IPS DF 6.9 (cell line): ENCODE measurements around the gene CMTM1.

Experiments used
- DNase-seq: peaks from one replicate; pipeline ENCODE4 v3.0.0-alpha.2; 2013; ENCODE audit warnings: low read depth, low spot score
- H3K27ac ChIP-seq: one replicate; pipeline ENCODE4 v1.5.1; 2013; ENCODE audit warnings: low read length, control low read depth
- H3K27me3 ChIP-seq: 2 replicates; pipeline ENCODE4 v1.6.1; 2013; ENCODE audit warnings: mild to moderate bottlenecking, low read length; ENCODE audit not compliant: control insufficient read depth, insufficient read depth
- H3K36me3 ChIP-seq: 2 replicates; pipeline ENCODE4 v1.6.1; 2013; ENCODE audit warnings: low read length; ENCODE audit not compliant: control insufficient read depth, insufficient read depth
- H3K4me1 ChIP-seq: 2 replicates; pipeline ENCODE4 v1.6.1; 2013; ENCODE audit warnings: low read length; ENCODE audit not compliant: control insufficient read depth, insufficient read depth
- H3K4me3 ChIP-seq: 2 replicates; pipeline ENCODE4 v1.5.1; 2013; ENCODE audit warnings: mild to moderate bottlenecking, low read length
- H3K9me3 ChIP-seq: 2 replicates; pipeline ENCODE4 v1.6.1; 2013; ENCODE audit warnings: low read length, inconsistent platforms; ENCODE audit not compliant: control insufficient read depth, insufficient read depth
- WGBS: extraction: QIAGEN DNeasy Blood & Tissue Kit; methylation state at CpG from one replicate; pipeline ENCODE4 v1.1.7; 2013; ENCODE audit warnings: mixed read lengths, missing lambda C conversion rate; ENCODE audit not compliant: insufficient read length, insufficient coverage; 5-methylcytosine and 5-hydroxymethylcytosine counted together

CMTM1 gene

GRCh38 chr16:66539623-66540469 lies 26.4 kb upstream of the CMTM1 start:
- Histone ChIP-seq H3K4me3 (no peak overlapping the region), H3K9me3 (no peaks in the 10 kb centered on the region), H3K27ac (no peak overlapping the region), H3K27me3 (no peaks in the 10 kb centered on the region), H3K4me1 (peaks cover 4% of the 10 kb centered on the region; the same call in 1 of the 2 replicates), H3K36me3 (no peaks in the 10 kb centered on the region)
- no peak for DNase-seq
- no CpG with 5 or more reads among the region's 3 CpGs for WGBS

DNA sequence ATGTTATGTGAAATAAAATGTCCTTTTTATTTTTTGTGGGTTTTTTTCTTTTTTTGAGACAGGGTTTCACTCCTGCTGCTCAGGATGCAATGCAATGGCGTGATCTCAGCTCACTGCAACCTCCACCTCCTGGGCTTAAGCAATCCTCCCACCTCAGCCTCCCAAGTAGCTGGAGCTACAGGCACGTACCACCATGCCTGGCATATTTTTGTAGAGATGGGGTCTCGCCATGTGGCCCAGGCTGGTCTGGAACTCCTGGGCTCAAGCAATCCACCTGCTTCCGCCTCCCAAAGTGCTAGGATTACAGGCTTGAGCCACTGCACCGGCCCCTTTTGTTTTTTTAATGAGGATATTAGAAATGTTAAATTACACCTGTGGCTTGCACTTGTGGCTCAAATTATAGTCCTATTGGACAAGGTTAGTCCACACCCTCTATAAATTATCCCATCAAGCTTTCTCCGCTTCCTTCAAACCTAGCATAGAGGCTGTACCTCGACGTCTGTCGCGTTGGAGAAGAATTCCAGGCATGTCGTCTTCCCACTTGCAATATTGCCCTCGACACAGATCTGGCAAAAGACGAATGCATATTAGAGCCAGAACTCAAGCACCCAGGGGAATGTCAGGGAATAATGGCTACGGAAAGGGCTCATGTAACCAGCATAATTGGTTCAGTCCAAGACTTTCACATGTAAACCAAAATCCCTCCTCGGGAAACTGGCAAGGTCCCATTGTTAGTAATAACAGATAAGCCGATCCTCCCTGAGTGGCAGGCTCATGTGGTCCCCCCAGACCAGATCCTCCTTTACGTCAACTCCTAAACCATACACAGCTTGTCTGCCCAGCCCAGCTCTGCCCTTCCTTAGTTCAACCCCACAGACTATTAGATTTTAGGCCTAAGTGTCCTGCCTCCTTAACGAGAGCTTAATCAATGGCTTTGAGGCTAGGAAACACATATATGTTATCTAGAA lies 24.6 kb upstream of the CMTM1 start:
- whole genome bisulfite sequencing, result no CpG with 5 or more reads among the region's 18 CpGs
- H3K36me3 ChIP-seq, result no peaks in the 10 kb centered on the region
- peaks cover 4% of the 10 kb centered on the region; the same call in 1 of the 2 replicates for H3K4me1 ChIP-seq
- H3K27me3 ChIP-seq, result no peaks in the 10 kb centered on the region
- H3K9me3 ChIP-seq, result no peaks in the 10 kb centered on the region
- H3K4me3 ChIP-seq, result no peak overlapping the region
- H3K27ac ChIP-seq, result no peak overlapping the region
- no peak for DNase-seq

DNA sequence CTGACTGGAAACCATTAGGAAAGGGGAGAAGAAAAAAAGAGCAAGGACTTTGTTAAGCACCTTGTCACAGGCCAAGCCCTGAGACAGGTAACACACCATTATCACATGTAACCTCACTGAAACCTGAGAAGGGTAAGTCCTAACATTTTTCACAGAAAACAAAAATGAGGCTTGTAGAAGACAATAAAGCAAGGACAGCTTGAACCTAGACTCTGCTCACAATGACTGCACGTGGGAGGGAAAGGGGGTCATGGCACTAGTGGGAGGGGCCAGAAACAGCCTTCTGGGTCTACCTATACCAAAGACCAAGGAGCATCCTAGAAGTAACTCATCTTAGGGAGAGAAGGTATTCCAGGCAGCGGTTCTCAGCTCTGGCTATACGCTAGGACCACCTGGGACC lies 23.8 kb upstream of the CMTM1 start:
- WGBS, result no CpG with 5 or more reads among the region's 3 CpGs

DNA sequence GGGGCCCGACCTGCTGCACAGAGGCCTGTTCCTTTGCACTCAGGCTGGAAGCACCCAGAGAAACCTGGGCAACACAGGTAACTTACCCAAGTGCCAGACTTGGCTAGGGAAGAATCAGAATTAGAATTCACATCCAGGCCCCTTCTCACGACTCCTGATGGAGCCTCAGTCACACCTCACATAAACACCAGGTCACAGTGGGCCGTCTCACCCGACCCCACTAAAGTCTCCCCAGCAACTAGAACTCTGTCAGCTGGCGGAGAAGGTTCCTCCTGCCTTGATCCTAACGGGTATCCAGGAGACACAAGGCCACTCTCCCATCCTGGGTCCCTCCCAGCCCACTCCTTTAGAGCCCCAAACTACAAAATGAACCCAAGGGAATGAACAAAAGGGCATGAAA lies 22.7 kb upstream of the CMTM1 start:
- Histone ChIP-seq H3K27me3 (no peaks in the 10 kb centered on the region), H3K27ac (no peak overlapping the region), H3K9me3 (no peaks in the 10 kb centered on the region), H3K36me3 (no peaks in the 10 kb centered on the region), H3K4me3 (no peak overlapping the region), H3K4me1 (peaks cover 4% of the 10 kb centered on the region; the same call in 1 of the 2 replicates)
- DNase-seq, result no peak
- WGBS, result no CpG with 5 or more reads among the region's 6 CpGs

More for the DNA sequence above, 23.8 kb upstream of the CMTM1 start:
- Histone ChIP-seq H3K27ac (no peak overlapping the region), H3K27me3 (no peaks in the 10 kb centered on the region), H3K36me3 (no peaks in the 10 kb centered on the region), H3K9me3 (no peaks in the 10 kb centered on the region), H3K4me1 (peaks cover 4% of the 10 kb centered on the region; the same call in 1 of the 2 replicates), H3K4me3 (no peak overlapping the region)
- no peak for DNase-seq

GRCh38 chr16:66544016-66544757 lies 22.1 kb upstream of the CMTM1 start:
- Histone ChIP-seq H3K9me3 (no peaks in the 10 kb centered on the region), H3K27me3 (no peaks in the 10 kb centered on the region), H3K4me3 (no peak overlapping the region), H3K4me1 (peaks cover 4% of the 10 kb centered on the region; the same call in 1 of the 2 replicates), H3K27ac (no peak overlapping the region), H3K36me3 (no peaks in the 10 kb centered on the region)
- no peak for DNase-seq
- WGBS, result no CpG with 5 or more reads among the region's 7 CpGs

- Histone ChIP-seq H3K27me3 (no peaks in the 10 kb centered on the region), H3K36me3 (no peaks in the 10 kb centered on the region), H3K4me1 (peaks cover 1% of the 10 kb centered on the region; the same call in 1 of the 2 replicates), H3K4me3 (no peak overlapping the region), H3K9me3 (no peaks in the 10 kb centered on the region), H3K27ac (no peak overlapping the region)
- WGBS, result no CpG with 5 or more reads among the region's 5 CpGs
- no peak for DNase-seq
These were observed 18.9 kb upstream of the CMTM1 start for GRCh38 chr16:66547101-66547989.

DNA sequence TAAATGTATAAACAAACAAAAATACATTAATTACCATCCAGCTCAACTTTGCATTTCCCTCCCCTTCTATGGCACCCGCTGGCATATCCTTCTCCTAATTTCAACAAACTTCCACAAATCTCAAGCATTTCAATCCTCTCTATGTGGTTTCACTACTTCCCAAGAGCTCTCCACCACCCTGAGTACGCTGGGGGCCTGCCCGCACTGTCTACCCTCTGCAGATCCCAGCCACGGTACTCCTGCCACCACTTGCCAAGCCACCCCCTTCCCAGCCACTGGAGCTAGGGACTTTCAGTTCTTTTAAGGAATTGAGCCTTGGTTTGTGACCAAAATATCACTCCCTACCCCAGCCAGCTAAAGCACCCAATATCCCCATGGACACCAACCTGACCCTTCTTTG lies 18.2 kb upstream of the CMTM1 start:
- Histone ChIP-seq H3K27me3 (no peaks in the 10 kb centered on the region; the same call in 1 of the 2 replicates), H3K4me1 (0 out of 2 replicates have a peak, but pooled peaks cover 2% of the 10 kb centered on the region), H3K9me3 (no peaks in the 10 kb centered on the region), H3K27ac (no peak overlapping the region), H3K4me3 (no peak overlapping the region), H3K36me3 (no peaks in the 10 kb centered on the region)
- WGBS, result no CpG with 5 or more reads among the region's 4 CpGs
- no peak for DNase-seq

GRCh38 chr16:66548868-66549267 lies 17.4 kb upstream of the CMTM1 start:
- Histone ChIP-seq H3K36me3 (no peaks in the 10 kb centered on the region), H3K4me1 (0 out of 2 replicates have a peak, but pooled peaks cover 2% of the 10 kb centered on the region), H3K27me3 (no peaks in the 10 kb centered on the region; the same call in 1 of the 2 replicates), H3K4me3 (no peak overlapping the region), H3K9me3 (no peaks in the 10 kb centered on the region), H3K27ac (no peak overlapping the region)
- DNase-seq, result no peak
- no CpG with 5 or more reads among the region's 9 CpGs for WGBS
